HEK293 (cell line): ENCODE measurements around the gene GMPR.
A peak's percentile ranks its signal among the peaks of the same experiment; 100 is the strongest.

Experiments
- CTCF ChIA-PET: fragments of 350-600 bp; formaldehyde crosslinking; extraction: SDS; loops from one replicate; lab custom pipeline; 2021; ENCODE audit warnings: antibody characterized with exemption; lab: Yijun Ruan, JAX
- POLR2A ChIA-PET: fragments of 300-600 bp; formaldehyde crosslinking; extraction: SDS; loops from one replicate; lab custom pipeline; 2020; ENCODE audit warnings: antibody characterized with exemption, inconsistent platforms; lab: Yijun Ruan, JAX
- H3K27ac ChIP-seq: fragments of 200-500 bp; sonication (Bioruptor generic); 2 replicates; pipeline ENCODE4 v1.5.1; 2014; ENCODE audit warnings: low read depth, low read length, control low read depth, inconsistent platforms; ENCODE audit errors: extremely low read depth
- H3K36me3 ChIP-seq, 2 experiments: fragments of 200-500 bp in 1 of 2; sonication (Bioruptor generic) in 1 of 2; 1 replicate in 1 of 2; 2 replicates in 1 of 2; pipeline ENCODE4 v1.5.1; 2014 to 2017; ENCODE audit warnings: inconsistent platforms in 2 of 2, low read length in 2 of 2; ENCODE audit not compliant: control insufficient read depth in 2 of 2, insufficient read depth in 1 of 2
- H3K4me1 ChIP-seq: fragments of 200-500 bp; sonication (Bioruptor generic); 2 replicates; pipeline ENCODE4 v1.5.1; 2014; ENCODE audit warnings: mild to moderate bottlenecking, low read length, inconsistent platforms; ENCODE audit not compliant: control insufficient read depth, insufficient read depth
- H3K4me3 ChIP-seq: 2 replicates; pipeline ENCODE4 v1.5.1; 2011; ENCODE audit warnings: low read depth, mild to moderate bottlenecking, control low read depth, low read length, moderate library complexity
- H3K9me3 ChIP-seq: fragments of 200-500 bp; sonication (Bioruptor generic); 2 replicates; pipeline ENCODE4 v1.5.1; 2014; ENCODE audit warnings: low read depth, low read length, inconsistent platforms; ENCODE audit not compliant: control insufficient read depth, insufficient read depth
- PRDM1 ChIP-seq: fragments of 450-650 bp; formaldehyde crosslinking; IDR thresholded peaks from 2 replicates; pipeline ENCODE4; 2016; ENCODE audit warnings: missing biosample characterization, missing genetic modification characterization
- PRDM4 ChIP-seq: fragments of 450-650 bp; formaldehyde crosslinking; IDR thresholded peaks from 2 replicates; pipeline ENCODE4 v1.5.1; 2017; ENCODE audit warnings: missing biosample characterization, missing genetic modification characterization
- RBAK ChIP-seq: fragments of 450-650 bp; formaldehyde crosslinking; IDR thresholded peaks from 2 replicates; pipeline ENCODE4 v1.5.1; 2016; ENCODE audit warnings: missing biosample characterization, missing genetic modification characterization
- REST ChIP-seq: fragments of 450-650 bp; formaldehyde crosslinking; IDR thresholded peaks from 2 replicates; pipeline ENCODE4 v1.5.1; 2016; ENCODE audit warnings: missing biosample characterization, missing genetic modification characterization
- SCRT2 ChIP-seq: fragments of 450-650 bp; formaldehyde crosslinking; IDR thresholded peaks from 2 replicates; pipeline ENCODE4 v1.5.1; 2016; ENCODE audit warnings: missing biosample characterization, missing genetic modification characterization
- SP2 ChIP-seq: fragments of 450-650 bp; formaldehyde crosslinking; IDR thresholded peaks from 2 replicates; pipeline ENCODE4 v1.5.1; 2016; ENCODE audit warnings: missing biosample characterization, missing genetic modification characterization
- WT1 ChIP-seq: fragments of 450-650 bp; formaldehyde crosslinking; IDR thresholded peaks from 2 replicates; pipeline ENCODE4 v1.5.1; 2016; ENCODE audit warnings: missing biosample characterization, missing genetic modification characterization
- ZBTB20 ChIP-seq: fragments of 450-650 bp; formaldehyde crosslinking; IDR thresholded peaks from 2 replicates; pipeline ENCODE4 v1.5.1; 2016; ENCODE audit warnings: missing biosample characterization, missing genetic modification characterization
- ZBTB21 ChIP-seq: fragments of 450-650 bp; formaldehyde crosslinking; IDR thresholded peaks from 2 replicates; pipeline ENCODE4 v1.5.1; 2017; ENCODE audit warnings: missing biosample characterization, missing genetic modification characterization
- ZNF248 ChIP-seq: fragments of 450-650 bp; formaldehyde crosslinking; IDR thresholded peaks from 2 replicates; pipeline ENCODE4 v1.5.1; 2017; ENCODE audit warnings: missing biosample characterization, missing genetic modification characterization
- ZNF391 ChIP-seq: fragments of 450-650 bp; formaldehyde crosslinking; IDR thresholded peaks from 2 replicates; pipeline ENCODE4 v1.5.1; 2016; ENCODE audit warnings: low read depth, missing biosample characterization, missing genetic modification characterization, borderline replicate concordance
- ZNF510 ChIP-seq: fragments of 450-650 bp; formaldehyde crosslinking; IDR thresholded peaks from 2 replicates; pipeline ENCODE4 v1.5.1; 2018; ENCODE audit warnings: mild to moderate bottlenecking, missing genetic modification characterization, missing biosample characterization; ENCODE audit not compliant: insufficient replicate concordance
- ZNF521 ChIP-seq: fragments of 450-650 bp; formaldehyde crosslinking; IDR thresholded peaks from 2 replicates; pipeline ENCODE4 v1.5.1; 2017; ENCODE audit warnings: missing biosample characterization, mild to moderate bottlenecking, missing genetic modification characterization
- ZNF600 ChIP-seq: fragments of 450-650 bp; formaldehyde crosslinking; IDR thresholded peaks from 2 replicates; pipeline ENCODE4 v1.5.1; 2016; ENCODE audit warnings: missing biosample characterization, missing genetic modification characterization
- ZNF624 ChIP-seq: fragments of 450-650 bp; formaldehyde crosslinking; IDR thresholded peaks from 2 replicates; pipeline ENCODE4 v1.5.1; 2017; ENCODE audit warnings: missing biosample characterization, missing genetic modification characterization
- ZNF645 ChIP-seq: fragments of 450-650 bp; formaldehyde crosslinking; IDR thresholded peaks from 2 replicates; pipeline ENCODE4; 2016; ENCODE audit warnings: missing biosample characterization, missing genetic modification characterization
- ZNF776 ChIP-seq: fragments of 450-650 bp; formaldehyde crosslinking; IDR thresholded peaks from 2 replicates; pipeline ENCODE4 v1.5.0; 2017; ENCODE audit warnings: missing biosample characterization, missing genetic modification characterization, borderline replicate concordance
- TF ChIP-seq, protein P1 (sequence below): fragments of 450-650 bp; formaldehyde crosslinking; IDR thresholded peaks from 2 replicates; pipeline ENCODE4 v1.5.1; 2017; ENCODE audit warnings: missing biosample characterization, missing genetic modification characterization
- TF ChIP-seq, protein P2 (sequence below): fragments of 450-650 bp; formaldehyde crosslinking; IDR thresholded peaks from 2 replicates; pipeline ENCODE4 v1.5.1; 2016; ENCODE audit warnings: missing biosample characterization, missing genetic modification characterization
- TF ChIP-seq, protein P3 (sequence below): fragments of 450-650 bp; formaldehyde crosslinking; IDR thresholded peaks from 2 replicates; pipeline ENCODE4 v1.5.1; 2016; ENCODE audit warnings: missing biosample characterization, missing genetic modification characterization

Gene GMPR

GRCh38 chr6:16237242-16237641 is 1.1 kb upstream of the GMPR start (continued):
- TF ChIP-seq, protein P1, sequence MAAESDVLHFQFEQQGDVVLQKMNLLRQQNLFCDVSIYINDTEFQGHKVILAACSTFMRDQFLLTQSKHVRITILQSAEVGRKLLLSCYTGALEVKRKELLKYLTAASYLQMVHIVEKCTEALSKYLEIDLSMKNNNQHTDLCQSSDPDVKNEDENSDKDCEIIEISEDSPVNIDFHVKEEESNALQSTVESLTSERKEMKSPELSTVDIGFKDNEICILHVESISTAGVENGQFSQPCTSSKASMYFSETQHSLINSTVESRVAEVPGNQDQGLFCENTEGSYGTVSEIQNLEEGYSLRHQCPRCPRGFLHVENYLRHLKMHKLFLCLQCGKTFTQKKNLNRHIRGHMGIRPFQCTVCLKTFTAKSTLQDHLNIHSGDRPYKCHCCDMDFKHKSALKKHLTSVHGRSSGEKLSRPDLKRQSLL (tag by site-specific recombination) = no peak
- TF ChIP-seq RBAK (no peak), ZNF248 (tag by site-specific recombination) (no peak), ZNF624 (tag by site-specific recombination) (no peak), WT1 (tag by site-specific recombination) (no peak)

- Histone ChIP-seq H3K9me3 (no peaks in the 10 kb centered on the region), H3K4me3 (peak overlapping the region; percentile 53), H3K27ac (peak overlapping the region; percentile 49; the same call in 1 of the 2 replicates), H3K36me3 (no peaks in the 10 kb centered on the region; a peak in 1 of 3 replicates), H3K4me1 (peaks cover 17% of the 10 kb centered on the region)
- CTCF ChIA-PET = interaction anchor here (0.6 to 1.5 kb wide), 6 partner anchors 14 to 83 kb away, joined by 3 to 4 read pairs (median 4); no protein-coding TSS in a partner anchor
- POLR2A ChIA-PET = interaction anchor here (1.3 kb wide), 1 partner anchor 33 kb away, joined by 3 read pairs; no protein-coding TSS in a partner anchor
- TF ChIP-seq SCRT2 (tag by site-specific recombination) = 0 out of 2 replicates have a peak, but pooled peaks have one; percentile 19
- 0 out of 2 replicates have a peak, but pooled peaks have one; percentile 5 for TF ChIP-seq ZBTB21 (tag by site-specific recombination)
- TF ChIP-seq, protein P2, sequence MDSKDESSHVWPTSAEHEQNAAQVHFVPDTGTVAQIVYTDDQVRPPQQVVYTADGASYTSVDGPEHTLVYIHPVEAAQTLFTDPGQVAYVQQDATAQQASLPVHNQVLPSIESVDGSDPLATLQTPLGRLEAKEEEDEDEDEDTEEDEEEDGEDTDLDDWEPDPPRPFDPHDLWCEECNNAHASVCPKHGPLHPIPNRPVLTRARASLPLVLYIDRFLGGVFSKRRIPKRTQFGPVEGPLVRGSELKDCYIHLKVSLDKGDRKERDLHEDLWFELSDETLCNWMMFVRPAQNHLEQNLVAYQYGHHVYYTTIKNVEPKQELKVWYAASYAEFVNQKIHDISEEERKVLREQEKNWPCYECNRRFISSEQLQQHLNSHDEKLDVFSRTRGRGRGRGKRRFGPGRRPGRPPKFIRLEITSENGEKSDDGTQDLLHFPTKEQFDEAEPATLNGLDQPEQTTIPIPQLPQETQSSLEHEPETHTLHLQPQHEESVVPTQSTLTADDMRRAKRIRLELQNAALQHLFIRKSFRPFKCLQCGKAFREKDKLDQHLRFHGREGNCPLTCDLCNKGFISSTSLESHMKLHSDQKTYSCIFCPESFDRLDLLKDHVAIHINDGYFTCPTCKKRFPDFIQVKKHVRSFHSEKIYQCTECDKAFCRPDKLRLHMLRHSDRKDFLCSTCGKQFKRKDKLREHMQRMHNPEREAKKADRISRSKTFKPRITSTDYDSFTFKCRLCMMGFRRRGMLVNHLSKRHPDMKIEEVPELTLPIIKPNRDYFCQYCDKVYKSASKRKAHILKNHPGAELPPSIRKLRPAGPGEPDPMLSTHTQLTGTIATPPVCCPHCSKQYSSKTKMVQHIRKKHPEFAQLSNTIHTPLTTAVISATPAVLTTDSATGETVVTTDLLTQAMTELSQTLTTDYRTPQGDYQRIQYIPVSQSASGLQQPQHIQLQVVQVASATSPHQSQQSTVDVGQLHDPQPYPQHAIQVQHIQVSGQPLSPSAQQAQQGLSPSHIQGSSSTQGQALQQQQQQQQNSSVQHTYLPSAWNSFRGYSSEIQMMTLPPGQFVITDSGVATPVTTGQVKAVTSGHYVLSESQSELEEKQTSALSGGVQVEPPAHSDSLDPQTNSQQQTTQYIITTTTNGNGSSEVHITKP (tag by site-specific recombination) = no peak
- 0 out of 2 replicates have a peak, but pooled peaks have one; percentile 9 for TF ChIP-seq ZNF391
- no peak for TF ChIP-seq REST
- TF ChIP-seq ZBTB20 (tag by site-specific recombination) = peak; percentile 43; the same call in 1 of the 2 replicates
- TF ChIP-seq ZNF510 = no peak
- peak; percentile 51 for TF ChIP-seq SP2
- TF ChIP-seq ZNF600 (tag by site-specific recombination) = no peak; the same call in 1 of the 2 replicates
- TF ChIP-seq ZNF776 (tag by site-specific recombination) = no peak
- peak; percentile 75 for TF ChIP-seq PRDM4 (tag by site-specific recombination)
- 0 out of 2 replicates have a peak, but pooled peaks have one; percentile 25 for TF ChIP-seq PRDM1 (tag by site-specific recombination)
- TF ChIP-seq, protein P3, sequence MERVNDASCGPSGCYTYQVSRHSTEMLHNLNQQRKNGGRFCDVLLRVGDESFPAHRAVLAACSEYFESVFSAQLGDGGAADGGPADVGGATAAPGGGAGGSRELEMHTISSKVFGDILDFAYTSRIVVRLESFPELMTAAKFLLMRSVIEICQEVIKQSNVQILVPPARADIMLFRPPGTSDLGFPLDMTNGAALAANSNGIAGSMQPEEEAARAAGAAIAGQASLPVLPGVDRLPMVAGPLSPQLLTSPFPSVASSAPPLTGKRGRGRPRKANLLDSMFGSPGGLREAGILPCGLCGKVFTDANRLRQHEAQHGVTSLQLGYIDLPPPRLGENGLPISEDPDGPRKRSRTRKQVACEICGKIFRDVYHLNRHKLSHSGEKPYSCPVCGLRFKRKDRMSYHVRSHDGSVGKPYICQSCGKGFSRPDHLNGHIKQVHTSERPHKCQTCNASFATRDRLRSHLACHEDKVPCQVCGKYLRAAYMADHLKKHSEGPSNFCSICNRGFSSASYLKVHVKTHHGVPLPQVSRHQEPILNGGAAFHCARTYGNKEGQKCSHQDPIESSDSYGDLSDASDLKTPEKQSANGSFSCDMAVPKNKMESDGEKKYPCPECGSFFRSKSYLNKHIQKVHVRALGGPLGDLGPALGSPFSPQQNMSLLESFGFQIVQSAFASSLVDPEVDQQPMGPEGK (tag by site-specific recombination) = 0 out of 2 replicates have a peak, but pooled peaks have one; percentile 3
- no peak for TF ChIP-seq ZNF645 (tag by site-specific recombination)
- TF ChIP-seq ZNF521 (tag by site-specific recombination) = no peak
These were observed 793 bp downstream of the GMPR start for GRCh38 chr6:16238963-16239797.
